HG03575 (cell line): Measurements from ENCODE around the gene FAM13C.

Source experiments
- ATAC-seq: cut with Tn5 transposase; IDR thresholded peaks from one replicate; pipeline ENCODE4 v1.9.1; 2021; ENCODE audit not compliant: unreplicated experiment, insufficient number of reproducible peaks, low FRiP score; ENCODE audit errors: extremely low read depth

Gene FAM13C

DNA sequence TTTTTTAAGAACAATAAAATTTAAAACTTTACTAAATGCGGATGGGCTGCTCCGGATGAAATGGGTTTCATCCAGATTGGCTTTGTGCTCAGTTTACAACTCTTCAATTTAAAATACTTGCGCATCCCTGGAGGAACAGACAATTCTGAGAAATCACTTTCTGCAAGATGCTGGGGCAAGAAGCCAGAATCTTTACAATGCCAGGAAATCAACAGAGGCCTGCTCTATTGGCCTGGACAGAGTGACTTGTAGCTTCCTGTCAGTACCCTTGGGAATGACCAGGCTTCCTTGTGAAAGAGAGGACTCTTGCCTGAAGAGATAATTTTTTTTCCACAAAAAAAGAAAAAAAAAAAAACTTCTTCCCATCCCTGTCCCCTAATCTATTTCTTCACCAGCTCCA, 3.9 kb upstream of the FAM13C start:
- ATAC-seq, result no peak

DNA sequence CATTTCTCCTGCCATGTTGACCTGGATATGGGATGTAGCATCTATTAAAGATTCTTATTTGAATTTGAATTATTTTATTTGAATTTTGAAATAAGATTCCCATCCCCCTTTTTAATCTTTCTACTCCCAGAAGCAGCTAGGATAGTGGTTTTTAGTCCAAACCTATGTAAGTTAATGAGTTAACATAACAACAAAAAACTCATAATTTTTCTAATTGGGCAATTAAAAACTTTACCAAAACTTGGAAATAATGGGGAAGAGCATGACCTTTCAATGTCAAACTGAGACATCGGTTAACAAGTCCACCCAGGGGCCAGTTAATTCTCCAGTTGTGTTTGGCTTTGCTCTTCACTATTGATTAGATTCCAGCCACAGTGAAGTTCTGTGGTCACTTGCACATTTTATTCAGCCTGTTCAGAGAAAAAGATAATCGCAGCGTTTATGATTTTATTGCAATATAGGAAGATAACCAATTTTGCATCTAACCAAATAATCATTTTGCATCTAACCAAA, 1.2 kb upstream of the FAM13C start:
- ATAC-seq, result no peak

DNA sequence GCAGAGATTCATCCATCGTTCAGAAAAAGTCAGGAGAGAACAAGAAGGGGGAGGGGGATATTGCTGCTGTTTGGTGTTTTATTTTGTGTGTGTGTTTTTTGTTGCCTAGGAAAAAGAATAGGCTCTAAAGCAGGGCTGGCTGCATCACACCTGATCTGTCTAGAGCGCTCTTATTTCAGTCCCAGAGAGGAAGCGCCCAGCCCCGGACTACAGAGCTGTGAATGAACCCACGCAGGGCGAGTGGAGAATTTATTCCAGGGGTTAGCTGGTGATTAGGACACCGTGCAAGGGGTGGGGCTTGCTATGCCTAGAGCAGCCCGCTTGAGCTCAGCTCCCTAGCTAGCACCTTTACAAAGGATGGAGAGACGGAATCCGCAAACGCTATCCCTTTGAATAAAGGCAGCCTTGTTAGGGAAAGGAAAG, 621 bp upstream of the FAM13C start:
- no peak for ATAC-seq

DNA sequence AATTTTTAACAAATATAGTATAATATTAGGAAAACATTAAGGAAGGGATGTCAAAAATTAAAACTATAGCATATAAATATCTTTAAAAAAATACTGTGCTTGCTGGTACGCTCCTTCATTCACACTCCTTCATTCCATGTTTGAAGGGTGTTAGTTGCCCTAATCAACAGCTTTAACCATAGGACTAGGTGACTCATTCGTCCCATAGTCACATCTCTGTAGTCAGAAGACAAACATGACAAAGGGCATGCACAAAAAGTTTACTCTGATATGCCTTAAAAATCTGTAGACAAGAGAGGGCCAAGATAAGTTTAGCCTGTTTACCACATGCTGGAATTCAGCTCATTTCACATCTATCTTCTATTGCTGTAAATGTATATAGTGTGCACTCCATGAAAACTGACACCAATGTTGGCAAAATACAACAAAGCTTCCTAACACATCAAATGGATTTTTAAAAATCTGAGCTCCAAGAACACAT, 646 bp downstream of the FAM13C start:
- ATAC-seq, result no peak

DNA sequence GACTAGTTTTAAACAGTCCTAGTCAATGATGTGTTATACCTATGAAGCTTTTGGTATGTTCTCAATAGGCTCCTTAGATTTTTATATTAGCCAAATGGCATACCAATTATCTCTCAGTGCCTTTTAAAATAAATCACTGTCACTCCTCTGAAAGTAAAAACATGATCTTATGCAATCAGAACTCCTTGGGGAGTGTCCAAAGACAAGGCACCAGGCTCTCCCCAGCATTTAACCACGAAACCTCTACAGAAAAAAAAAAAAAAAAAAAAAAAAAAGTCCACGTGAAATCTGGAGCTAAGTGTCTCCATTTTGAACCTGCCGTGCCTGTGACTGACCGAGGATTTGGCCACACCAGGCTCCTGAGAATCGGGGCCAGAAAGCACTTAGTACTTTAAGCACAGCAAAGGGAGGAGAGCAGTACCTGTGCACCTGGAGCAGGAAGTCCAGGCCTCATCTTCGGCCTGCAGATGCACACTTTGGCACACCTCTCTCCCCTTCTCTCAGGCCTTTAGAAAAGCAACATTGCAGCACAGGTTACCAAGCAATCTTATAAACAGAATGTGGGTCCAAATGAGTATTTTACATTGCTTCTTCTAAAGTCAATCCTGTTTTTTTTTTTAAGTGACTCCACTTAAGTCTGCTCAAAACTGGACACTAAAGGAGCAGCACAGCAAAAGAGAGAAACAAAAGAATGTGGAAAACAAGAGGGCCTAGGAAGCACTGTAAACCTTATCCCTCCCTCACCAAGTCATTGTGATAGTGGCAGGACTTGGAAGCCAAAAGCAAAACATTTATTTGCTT, 1.5 kb downstream of the FAM13C start:
- ATAC-seq, result no peak

DNA sequence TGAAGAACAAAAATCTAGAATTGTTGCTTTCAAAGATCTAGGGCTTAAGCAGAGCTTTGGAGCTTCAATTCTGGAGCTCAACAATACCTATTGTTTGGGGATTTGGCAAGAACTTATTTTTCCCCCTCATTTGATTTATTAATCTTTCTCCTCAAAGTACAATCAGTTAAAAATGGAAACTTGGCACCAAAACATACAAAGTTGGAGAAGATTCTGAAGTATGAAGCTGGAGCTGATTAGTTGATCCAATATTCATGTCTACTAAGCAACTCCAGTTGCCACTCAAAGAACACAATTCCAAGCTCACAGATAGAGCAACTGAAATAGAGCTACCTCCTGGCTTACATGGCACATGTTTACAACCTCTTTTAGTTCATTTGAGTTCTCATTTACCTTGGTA, 3.8 kb downstream of the FAM13C start:
- ATAC-seq, result no peak

DNA sequence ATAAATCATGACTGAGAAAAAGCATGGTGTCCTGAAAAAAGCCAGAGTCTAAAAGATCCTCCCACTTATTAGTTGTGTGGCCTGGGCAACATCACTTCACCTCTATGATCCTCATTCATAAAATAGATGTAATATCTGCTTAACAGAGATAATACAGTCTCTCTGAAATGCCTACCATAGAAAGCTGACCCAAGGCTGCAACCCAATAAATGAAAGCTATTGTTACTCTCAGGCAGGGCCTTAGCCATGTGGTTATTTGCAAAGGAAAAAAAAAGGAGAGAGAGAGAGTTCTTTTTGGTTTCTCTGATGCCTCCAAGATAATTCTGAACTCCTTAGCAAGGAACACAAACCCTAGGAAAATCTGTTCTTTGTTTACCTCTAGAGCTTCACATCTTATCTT, 7.9 kb downstream of the FAM13C start:
- ATAC-seq, result no peak

DNA sequence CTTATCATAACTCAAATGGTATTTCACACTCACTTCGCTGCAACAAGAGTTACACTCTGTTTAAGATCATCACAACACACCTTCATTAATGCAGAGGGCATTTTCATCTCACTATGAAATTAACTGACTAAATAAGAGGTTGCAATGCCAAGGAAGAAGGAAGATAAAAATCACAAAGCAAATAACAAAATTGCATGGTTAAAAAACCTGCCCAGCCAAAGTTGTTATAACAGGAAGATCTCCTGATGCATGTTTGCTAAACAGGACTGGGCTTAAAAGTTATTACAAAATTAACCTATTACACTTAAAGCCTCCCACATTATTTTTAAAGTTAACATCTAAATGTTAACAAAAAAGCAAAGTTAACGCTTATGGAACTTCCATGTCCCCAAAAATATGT, 11.8 kb downstream of the FAM13C start:
- ATAC-seq, result no peak

DNA sequence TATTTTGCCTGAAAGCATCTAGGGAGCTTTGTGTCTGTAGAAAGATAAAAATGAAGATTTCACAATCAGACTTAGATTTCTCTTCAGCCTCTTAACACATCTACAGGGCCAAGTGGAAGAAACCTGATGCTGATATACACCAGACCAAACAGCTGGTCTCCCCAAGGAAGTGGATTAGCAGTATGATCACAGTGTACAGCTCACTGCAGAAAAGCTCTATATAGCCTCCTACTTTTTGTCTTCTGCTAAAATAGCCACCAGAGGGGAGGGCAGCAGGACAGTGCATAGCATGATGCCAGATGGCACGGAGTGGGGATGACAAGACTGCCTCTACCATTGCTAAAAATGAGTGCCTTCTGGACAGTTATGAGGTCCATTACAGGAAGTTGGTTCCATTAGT, 16.0 kb downstream of the FAM13C start:
- no peak for ATAC-seq

DNA sequence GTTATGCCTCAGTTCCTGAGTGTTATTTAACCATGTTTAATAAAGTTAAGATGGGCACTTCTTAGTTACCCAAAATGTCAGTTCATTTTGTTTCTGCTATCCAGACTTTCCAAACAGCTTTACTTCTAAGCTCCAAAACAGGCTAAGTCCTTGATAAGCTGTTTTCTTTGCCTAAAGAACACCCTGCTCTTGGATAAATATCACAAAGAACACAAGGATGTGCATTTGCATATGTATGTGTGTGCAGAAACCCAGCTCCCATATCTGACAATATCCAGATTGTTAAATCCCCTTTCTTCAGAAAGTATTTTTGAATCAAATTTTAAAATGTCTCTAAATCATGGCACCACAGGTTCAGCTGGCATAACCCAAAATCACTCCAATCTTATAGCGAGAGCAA, 19.6 kb downstream of the FAM13C start:
- ATAC-seq, result no peak

DNA sequence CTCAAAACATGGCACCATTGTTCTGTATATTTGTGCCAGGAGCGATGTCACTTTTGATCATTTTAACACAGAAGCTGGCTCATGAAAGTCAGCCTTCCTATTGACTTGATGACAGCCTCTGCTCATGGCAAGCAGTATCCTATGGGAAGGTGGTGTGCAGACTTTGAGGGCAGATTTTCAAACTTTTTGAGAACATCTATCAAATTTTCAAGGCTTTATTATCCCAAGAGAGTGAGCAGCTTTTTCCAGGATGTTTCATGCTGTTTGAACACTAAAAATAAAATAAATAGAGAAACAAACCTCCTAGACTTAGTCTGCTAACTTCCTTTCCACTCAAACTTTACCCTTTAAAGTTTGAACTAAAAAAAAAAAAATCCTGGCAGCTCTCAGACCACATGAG, 20.3 kb downstream of the FAM13C start:
- no peak for ATAC-seq

DNA sequence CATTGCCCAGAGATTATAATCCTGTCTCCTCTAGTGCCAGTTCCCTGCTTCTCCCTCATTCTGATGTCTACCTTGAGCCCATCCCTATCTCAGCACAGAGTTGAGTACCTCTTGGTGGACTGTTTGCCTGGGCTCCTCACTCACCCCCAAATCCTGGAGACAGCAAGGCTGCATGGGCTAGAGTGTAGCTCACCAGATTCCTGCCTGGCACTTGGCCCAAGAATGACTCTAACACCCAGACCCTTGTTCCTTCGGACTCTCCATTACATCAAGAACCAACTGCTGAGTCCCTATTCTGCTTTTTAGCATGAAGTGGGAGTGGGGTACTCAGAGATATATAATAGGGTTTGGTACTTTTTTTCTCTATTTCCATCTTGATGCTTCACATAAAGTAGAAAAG, 22.1 kb downstream of the FAM13C start:
- ATAC-seq, result no peak

DNA sequence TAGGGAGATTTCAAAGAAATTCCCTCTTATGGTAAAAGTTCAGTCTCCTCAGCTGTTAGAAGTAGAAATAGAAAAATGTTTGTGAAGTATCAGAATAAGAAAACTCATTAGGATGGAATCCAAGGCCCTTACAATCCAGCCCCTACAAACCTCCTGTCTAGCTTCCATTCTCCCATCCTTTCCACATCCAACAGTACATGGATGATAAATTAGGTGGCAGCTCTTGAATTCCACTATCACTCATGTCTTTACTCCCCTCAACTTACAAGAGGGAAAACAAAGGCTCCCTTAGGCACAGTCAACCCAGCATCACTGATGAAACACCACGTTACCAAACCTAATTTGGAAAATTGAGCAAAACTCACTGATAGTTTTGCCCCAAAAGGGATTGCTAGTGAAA, 23.0 kb downstream of the FAM13C start:
- ATAC-seq, result no peak

DNA sequence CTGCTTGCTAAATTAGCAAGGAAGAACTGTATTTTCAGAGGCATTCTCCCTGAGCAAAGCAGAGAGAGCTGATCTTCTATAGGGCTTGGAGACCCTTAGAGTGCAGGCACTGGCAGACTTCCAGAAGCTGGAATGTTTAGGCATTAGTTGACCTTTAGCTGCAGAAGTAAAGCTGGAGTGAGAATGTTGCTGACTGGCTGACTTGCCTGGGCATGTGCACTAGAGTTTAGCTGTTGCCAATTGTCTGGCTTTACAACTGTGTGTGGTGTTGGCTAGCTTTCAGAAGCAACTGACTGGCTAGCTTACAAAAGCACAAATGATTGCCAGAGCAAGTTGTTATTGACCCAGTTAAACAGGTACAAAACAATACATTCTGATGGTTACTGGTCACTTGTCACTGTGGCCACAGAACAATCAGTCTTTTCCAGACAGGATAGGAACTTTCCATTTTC, 25.1 kb downstream of the FAM13C start:
- no peak for ATAC-seq

DNA sequence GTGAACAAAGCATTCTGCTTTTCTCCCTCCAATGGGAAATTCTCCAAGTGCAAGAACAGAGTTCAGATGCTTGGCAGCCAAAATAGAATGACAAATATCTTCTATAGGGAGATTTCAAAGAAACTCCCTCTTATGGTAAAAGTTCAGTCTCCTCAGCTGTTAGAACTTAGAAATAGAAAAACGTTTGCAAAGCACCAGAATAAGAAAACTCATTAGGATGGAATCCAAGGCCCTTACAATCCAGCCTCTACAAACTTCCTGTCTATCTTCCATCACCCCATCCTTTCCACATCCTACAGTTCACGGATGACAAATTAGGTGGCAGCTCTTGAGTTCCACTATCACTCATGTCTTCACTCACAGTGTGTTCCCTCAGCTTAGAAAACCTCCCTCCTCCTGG, 25.7 kb downstream of the FAM13C start:
- no peak for ATAC-seq

DNA sequence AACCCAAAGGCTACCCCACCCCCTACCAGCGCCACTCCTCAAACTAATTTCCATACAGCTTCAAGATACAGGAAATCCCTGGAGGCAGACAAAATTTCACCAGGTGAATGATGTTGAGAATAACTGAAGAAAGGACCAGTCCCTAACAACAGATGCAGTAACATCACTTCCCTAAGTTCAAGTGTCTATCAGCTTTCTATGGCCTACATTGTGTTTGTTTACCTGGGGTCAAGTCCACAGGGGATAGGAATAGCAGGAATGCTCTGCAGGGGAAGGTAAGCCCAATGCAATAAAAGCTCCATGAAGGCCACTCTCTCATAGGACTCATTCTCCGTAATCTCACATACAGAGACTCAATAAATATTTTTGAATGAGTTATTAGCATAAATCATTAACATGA, 26.9 kb downstream of the FAM13C start:
- no peak for ATAC-seq

DNA sequence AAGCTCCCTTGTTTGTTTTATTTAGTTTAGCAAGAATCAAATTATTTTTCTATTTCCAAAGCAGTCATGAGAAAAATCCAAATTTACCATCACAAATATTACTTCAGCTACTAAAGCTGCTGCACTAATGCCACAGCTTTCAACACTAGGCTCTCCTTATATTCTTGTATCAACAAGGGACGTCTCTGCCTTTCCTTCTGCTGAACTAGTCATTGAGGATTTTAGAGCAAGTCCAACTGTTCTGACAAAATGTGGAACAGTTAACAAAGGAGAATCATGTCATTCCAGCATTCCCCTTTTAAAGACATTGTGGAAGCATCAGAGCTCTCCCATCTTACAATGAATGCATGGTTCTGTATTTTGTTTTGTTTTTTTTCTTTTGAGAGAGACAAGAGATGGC, 28.6 kb downstream of the FAM13C start:
- no peak for ATAC-seq

DNA sequence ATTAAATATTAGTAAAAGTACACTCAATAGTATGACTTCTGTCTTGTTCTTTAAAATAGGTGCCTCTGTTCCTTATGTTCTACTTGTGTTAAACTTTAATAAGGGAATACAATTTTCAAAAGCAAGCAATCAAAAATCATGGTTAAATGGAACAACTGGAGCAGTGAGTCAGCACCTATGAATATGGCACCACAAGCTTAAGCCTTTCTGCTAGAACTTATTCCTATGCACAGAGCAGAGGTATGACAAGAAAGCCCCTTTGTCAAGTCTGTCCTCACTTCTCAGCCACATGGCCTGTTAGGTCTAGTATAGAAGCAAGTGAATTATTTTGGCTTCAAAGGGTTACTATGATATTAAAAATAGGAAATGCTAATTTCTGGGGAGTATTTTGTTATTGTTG, 29.8 kb downstream of the FAM13C start:
- ATAC-seq, result no peak

DNA sequence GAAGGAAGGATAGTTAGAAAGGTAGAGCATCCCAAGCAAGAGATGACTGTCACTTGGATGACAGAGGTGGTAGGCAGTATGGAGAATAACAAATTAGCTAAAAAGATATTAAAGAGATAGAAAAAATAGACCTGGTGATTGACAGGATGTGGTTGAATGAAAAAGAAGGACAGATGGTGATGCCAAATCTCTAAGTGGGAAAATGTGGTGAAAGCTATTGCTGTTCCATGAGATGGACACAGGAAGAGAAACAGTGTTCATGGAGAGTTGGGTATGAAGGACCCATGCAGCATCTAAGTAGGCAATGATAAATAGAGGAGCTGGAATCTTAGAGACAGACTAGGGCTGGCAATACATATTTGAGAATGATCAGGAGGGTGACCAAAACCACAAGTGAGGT, 30.7 kb downstream of the FAM13C start:
- ATAC-seq, result no peak

DNA sequence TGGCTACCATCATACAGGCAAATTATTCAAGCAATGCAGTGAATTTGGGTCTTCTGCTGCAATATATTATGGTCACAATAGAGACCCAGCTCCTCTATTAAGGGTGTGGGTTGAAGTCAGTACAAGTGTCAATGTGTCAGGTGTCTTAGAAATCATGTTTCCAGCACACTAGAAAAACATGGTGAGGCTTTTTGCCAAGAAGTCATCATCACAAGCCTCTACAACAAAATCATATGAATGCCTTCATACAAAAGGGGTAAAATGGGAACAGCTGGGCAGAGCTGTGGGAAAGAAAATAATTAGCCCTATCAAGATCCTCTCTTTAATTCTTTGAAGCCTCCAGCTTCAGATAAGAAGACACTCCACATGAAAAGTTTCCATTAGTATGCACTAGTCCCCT, 37.2 kb downstream of the FAM13C start:
- no peak for ATAC-seq

DNA sequence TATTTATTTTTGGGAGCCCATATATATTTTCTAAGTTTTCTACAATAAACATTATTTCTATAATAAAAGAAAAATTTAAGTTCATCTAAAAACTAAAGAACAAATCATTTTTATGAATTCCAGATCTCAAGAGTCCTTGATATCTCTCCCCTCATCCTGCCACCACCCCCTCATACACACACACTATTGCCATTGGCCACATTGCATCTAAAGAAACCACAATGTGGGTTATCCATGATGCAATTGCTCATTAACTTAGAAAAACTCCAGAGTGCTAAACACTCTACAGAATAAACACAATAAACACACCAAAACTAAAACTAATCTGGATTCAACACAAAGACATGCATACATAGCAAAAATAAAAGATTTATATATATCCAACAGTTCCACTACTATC, 37.8 kb downstream of the FAM13C start:
- ATAC-seq, result no peak
